Naive thymus-derived CD4-positive, alpha-beta T cell (primary cell): ENCODE measurements around the gene DYNC1I1. TPM values are rescaled to one million over a fixed set of nuclear protein-coding genes. Genes with fewer than 3 reads are reported as not detected.

Experiments
- ATAC-seq: fragments of 150-1000 bp; cut with Tn5 transposase; 2 replicates; pipeline ENCODE4 v1.10.0; 2021; ENCODE audit warnings: mild to moderate bottlenecking, moderate library complexity
- CTCF ChIA-PET: fragments of 350-600 bp; sonication (Branson Sonifier 250); formaldehyde crosslinking; loops from one replicate; lab custom pipeline; 2021; ENCODE audit warnings: antibody characterized with exemption; lab: Charles Lee
- POLR2A ChIA-PET: fragments of 350-600 bp; sonication (Branson Sonifier 250); formaldehyde crosslinking; loops from one replicate; lab custom pipeline; 2021; ENCODE audit warnings: antibody characterized with exemption, inconsistent platforms; lab: Charles Lee
- DNase-seq, 9 donors: peaks; one replicate each; pipeline versions ENCODE4 v3.0.0 to v3.0.0-alpha.2; 2020 to 2022; ENCODE audit warnings: mixed read lengths in 1 of 9
- H3K27ac ChIP-seq: one replicate; pipeline ENCODE4 v1.7.0; 2013; ENCODE audit warnings: mild to moderate bottlenecking, low read depth, low read length, moderate library complexity
- H3K27me3 ChIP-seq, 2 donors: one replicate each; pipeline ENCODE4 v1.7.0; 2013; ENCODE audit warnings: low read length in 2 of 2, mild to moderate bottlenecking in 2 of 2, moderate library complexity in 2 of 2; ENCODE audit not compliant: control insufficient read depth in 2 of 2, insufficient read depth in 2 of 2
- H3K36me3 ChIP-seq, 3 experiments: 1 replicate in 2 of 3; 2 replicates in 1 of 3; pipeline ENCODE4 v1.7.0; 2013; ENCODE audit warnings: low read length in 3 of 3, mild to moderate bottlenecking in 3 of 3, moderate library complexity in 1 of 3; ENCODE audit not compliant: insufficient read depth in 3 of 3, control insufficient read depth in 2 of 3
- H3K4me1 ChIP-seq, 2 donors: one replicate each; pipeline ENCODE4 v1.7.0; 2013; ENCODE audit warnings: low read length in 2 of 2, mild to moderate bottlenecking in 2 of 2, moderate library complexity in 1 of 2; ENCODE audit not compliant: control insufficient read depth in 2 of 2, insufficient read depth in 2 of 2
- H3K4me3 ChIP-seq: 2 replicates; pipeline ENCODE4 v1.7.0; 2013; ENCODE audit warnings: mild to moderate bottlenecking, low read length
- H3K9me3 ChIP-seq, 3 experiments: 1 replicate in 2 of 3; 2 replicates in 1 of 3; pipeline ENCODE4 v1.7.0; 2013; ENCODE audit warnings: low read length in 3 of 3; ENCODE audit not compliant: control insufficient read depth in 2 of 3
- H3K27ac Mint-ChIP-seq, 9 donors: one replicate each; pipeline ENCODE4 v1.8.0; 2020 to 2022; ENCODE audit warnings: mixed read lengths in 9 of 9, mild to moderate bottlenecking in 8 of 9, moderate library complexity in 5 of 9, inconsistent platforms in 2 of 9
- H3K27me3 Mint-ChIP-seq, 5 donors: one replicate each; pipeline ENCODE4 v1.8.0; 2021 to 2022; ENCODE audit warnings: mixed read lengths in 5 of 5, mild to moderate bottlenecking in 1 of 5
- H3K36me3 Mint-ChIP-seq, 5 donors: one replicate each; pipeline ENCODE4 v1.8.0; 2020 to 2022; ENCODE audit warnings: mixed read lengths in 5 of 5, mild to moderate bottlenecking in 3 of 5, inconsistent platforms in 1 of 5
- H3K4me1 Mint-ChIP-seq, 7 donors: one replicate each; pipeline ENCODE4 v1.8.0; 2020 to 2022; ENCODE audit warnings: mixed read lengths in 7 of 7, mild to moderate bottlenecking in 3 of 7, inconsistent platforms in 1 of 7
- H3K4me3 Mint-ChIP-seq, 10 donors: one replicate each; pipeline ENCODE4 v1.8.0; 2020 to 2022; ENCODE audit warnings: mild to moderate bottlenecking in 10 of 10, mixed read lengths in 10 of 10, moderate library complexity in 6 of 10, inconsistent platforms in 2 of 10
- H3K9me3 Mint-ChIP-seq, 11 donors: one replicate each; pipeline ENCODE4 v1.8.0; 2020 to 2022; ENCODE audit warnings: mixed read lengths in 11 of 11, mild to moderate bottlenecking in 4 of 11, inconsistent platforms in 1 of 11, moderate library complexity in 1 of 11
- intact Hi-C, 2 donors: fragments of 100-400 bp; cut with micrococcal nuclease; formaldehyde crosslinking; loops; one replicate each; pipeline ENCODE4 v1.15.1; 2023
- polyA plus RNA-seq, 2 donors: library from polyadenylated mRNA; unstranded; fragments of 300-500 nt; fragmentation: Illumina TruSeq; gene quantifications; one replicate each; pipeline ENCODE4 v1.2.3, GENCODE V29; 2021
- total RNA-seq, 6 experiments: library from RNA in 5 of 6; stranded (reverse) in 5 of 6; gene quantifications; 1 replicate in 5 of 6; 2 replicates in 1 of 6; pipeline ENCODE4 v1.2.3 and lab custom pipeline; 2021 to 2026

Gene DYNC1I1
- total and polyA plus RNA-seq, 7 experiments from 2014 or later: 0.61 TPM; not detected in 6

- H3K4me1 Mint-ChIP-seq: no peaks in the 10 kb centered on the region
- no peak overlapping the region for H3K27ac Mint-ChIP-seq
- no peaks in the 10 kb centered on the region for H3K36me3 Mint-ChIP-seq
- DNase-seq: no peak
- ChIA-PET CTCF (no interaction called here), POLR2A (no interaction called here)
- H3K4me3 ChIP-seq: no peak overlapping the region
- H3K9me3 Mint-ChIP-seq: peaks cover 0 to 7% (median under 1%) of the 10 kb centered on the region in 11 donors
- H3K4me3 Mint-ChIP-seq: no peak overlapping the region
- no peak overlapping the region for H3K27ac ChIP-seq
- H3K27me3 Mint-ChIP-seq: peaks cover 0 to 3% (median 0%) of the 10 kb centered on the region in 5 donors
- intact Hi-C loops: no loop called here
- H3K4me1 ChIP-seq: no peaks in the 10 kb centered on the region
- no peaks in the 10 kb centered on the region for H3K27me3 ChIP-seq
- H3K9me3 ChIP-seq: no peaks in the 10 kb centered on the region
- ATAC-seq: no peak
- no peaks in the 10 kb centered on the region for H3K36me3 ChIP-seq
These were observed 23.3 kb upstream of the DYNC1I1 start for GRCh38 chr7:95749044-95749443.

GRCh38 chr7:95749515-95749914, 22.8 kb upstream of the DYNC1I1 start:
- Mint-ChIP-seq H3K4me3 (no peak overlapping the region), H3K27ac (no peak overlapping the region), H3K9me3 (peaks cover 0 to 7% (median 2%) of the 10 kb centered on the region in 11 donors), H3K27me3 (peaks cover 0 to 5% (median 0%) of the 10 kb centered on the region in 5 donors), H3K36me3 (no peaks in the 10 kb centered on the region), H3K4me1 (no peaks in the 10 kb centered on the region)
- ChIA-PET CTCF (no interaction called here), POLR2A (no interaction called here)
- no peaks in the 10 kb centered on the region for H3K36me3 ChIP-seq
- intact Hi-C loops: no loop called here
- no peaks in the 10 kb centered on the region for H3K4me1 ChIP-seq
- no peak overlapping the region for H3K4me3 ChIP-seq
- no peak overlapping the region for H3K27ac ChIP-seq
- ATAC-seq: no peak
- DNase-seq: no peak
- H3K9me3 ChIP-seq: no peaks in the 10 kb centered on the region
- no peaks in the 10 kb centered on the region for H3K27me3 ChIP-seq

GRCh38 chr7:95753440-95753839, 18.9 kb upstream of the DYNC1I1 start:
- intact Hi-C loops: no loop called here
- ChIA-PET CTCF (no interaction called here), POLR2A (no interaction called here)

GRCh38 chr7:95755277-95755934, 16.9 kb upstream of the DYNC1I1 start:
- H3K36me3 Mint-ChIP-seq: no peaks in the 10 kb centered on the region
- ATAC-seq: no peak
- H3K27me3 Mint-ChIP-seq: peaks cover 0 to 16% (median 9%) of the 10 kb centered on the region in 5 donors
- CTCF ChIA-PET: no interaction called here
- H3K4me3 Mint-ChIP-seq: no peak overlapping the region
- H3K36me3 ChIP-seq: no peaks in the 10 kb centered on the region
- H3K4me3 ChIP-seq: no peak overlapping the region
- H3K9me3 ChIP-seq: no peaks in the 10 kb centered on the region
- H3K27me3 ChIP-seq: no peaks in the 10 kb centered on the region
- intact Hi-C loops: no loop called here
- H3K27ac Mint-ChIP-seq: no peak overlapping the region
- no peak overlapping the region for H3K27ac ChIP-seq
- POLR2A ChIA-PET: no interaction called here
- DNase-seq: no peak
- peaks cover 0 to 12% (median 0%) of the 10 kb centered on the region in 11 donors for H3K9me3 Mint-ChIP-seq
- no peaks in the 10 kb centered on the region for H3K4me1 Mint-ChIP-seq
- H3K4me1 ChIP-seq: no peaks in the 10 kb centered on the region

More at GRCh38 chr7:95753440-95753839, 18.9 kb upstream of the DYNC1I1 start:
- no peaks in the 10 kb centered on the region for H3K36me3 ChIP-seq
- Mint-ChIP-seq H3K27ac (no peak overlapping the region), H3K27me3 (peaks cover 0 to 14% (median 8%) of the 10 kb centered on the region in 5 donors), H3K4me1 (no peaks in the 10 kb centered on the region), H3K36me3 (no peaks in the 10 kb centered on the region), H3K9me3 (peaks cover 0 to 12% (median 2%) of the 10 kb centered on the region in 11 donors), H3K4me3 (no peak overlapping the region)
- H3K27ac ChIP-seq: no peak overlapping the region
- no peaks in the 10 kb centered on the region for H3K27me3 ChIP-seq
- ATAC-seq: no peak
- no peak overlapping the region for H3K4me3 ChIP-seq
- no peaks in the 10 kb centered on the region for H3K9me3 ChIP-seq
- no peaks in the 10 kb centered on the region for H3K4me1 ChIP-seq
- no peak for DNase-seq

- Mint-ChIP-seq H3K27me3 (peaks cover 0 to 16% (median 9%) of the 10 kb centered on the region in 5 donors), H3K27ac (no peak overlapping the region), H3K9me3 (peaks cover 0 to 17% (median 2%) of the 10 kb centered on the region in 11 donors), H3K4me1 (no peaks in the 10 kb centered on the region), H3K36me3 (no peaks in the 10 kb centered on the region), H3K4me3 (no peak overlapping the region)
- no peak overlapping the region for H3K4me3 ChIP-seq
- no peaks in the 10 kb centered on the region for H3K36me3 ChIP-seq
- no peaks in the 10 kb centered on the region for H3K9me3 ChIP-seq
- H3K27ac ChIP-seq: no peak overlapping the region
- ATAC-seq (no peak), DNase-seq (no peak)
- intact Hi-C loops: no loop called here
- H3K27me3 ChIP-seq: no peaks in the 10 kb centered on the region
- POLR2A ChIA-PET: no interaction called here
- CTCF ChIA-PET: no interaction called here
- no peaks in the 10 kb centered on the region for H3K4me1 ChIP-seq
These were observed 14.2 kb upstream of the DYNC1I1 start for GRCh38 chr7:95758187-95758586.

GRCh38 chr7:95766086-95766485, 6.3 kb upstream of the DYNC1I1 start:
- H3K4me1 ChIP-seq: no peaks in the 10 kb centered on the region
- no peak overlapping the region for H3K27ac Mint-ChIP-seq
- intact Hi-C loops: no loop called here
- peaks cover 0 to 15% (median 0%) of the 10 kb centered on the region in 11 donors for H3K9me3 Mint-ChIP-seq
- CTCF ChIA-PET: no interaction called here
- ATAC-seq (no peak), DNase-seq (no peak)
- peaks cover 2 to 13% (median 6%) of the 10 kb centered on the region in 5 donors for H3K27me3 Mint-ChIP-seq
- H3K4me3 ChIP-seq: no peak overlapping the region
- no peaks in the 10 kb centered on the region for H3K36me3 Mint-ChIP-seq
- H3K27me3 ChIP-seq: no peaks in the 10 kb centered on the region
- no peaks in the 10 kb centered on the region for H3K9me3 ChIP-seq
- POLR2A ChIA-PET: no interaction called here
- H3K4me3 Mint-ChIP-seq: no peak overlapping the region
- H3K27ac ChIP-seq: no peak overlapping the region
- no peaks in the 10 kb centered on the region for H3K4me1 Mint-ChIP-seq
- no peaks in the 10 kb centered on the region for H3K36me3 ChIP-seq

GRCh38 chr7:95766657-95767056, 5.7 kb upstream of the DYNC1I1 start:
- intact Hi-C loops: no loop called here
- DNase-seq (no peak), ATAC-seq (no peak)
- H3K27ac ChIP-seq: no peak overlapping the region
- H3K4me1 Mint-ChIP-seq: peaks cover 0 to 4% (median 0%) of the 10 kb centered on the region in 7 donors
- no peaks in the 10 kb centered on the region for H3K36me3 ChIP-seq
- ChIA-PET CTCF (no interaction called here), POLR2A (no interaction called here)
- H3K27ac Mint-ChIP-seq: no peak overlapping the region
- no peak overlapping the region for H3K4me3 ChIP-seq
- no peaks in the 10 kb centered on the region for H3K27me3 ChIP-seq
- no peaks in the 10 kb centered on the region for H3K4me1 ChIP-seq
- peaks cover 0 to 9% (median 0%) of the 10 kb centered on the region in 11 donors for H3K9me3 Mint-ChIP-seq
- peaks cover 8 to 19% (median 12%) of the 10 kb centered on the region in 5 donors for H3K27me3 Mint-ChIP-seq
- no peaks in the 10 kb centered on the region for H3K9me3 ChIP-seq
- no peaks in the 10 kb centered on the region for H3K36me3 Mint-ChIP-seq
- H3K4me3 Mint-ChIP-seq: no peak overlapping the region
